Natural killer cell treated with Interleukin-12 subunit alpha and Interleukin-12 subunit beta and Interleukin-15 and Interleukin-18, amount 100 ng/mL, for 72 hours (primary cell): ENCODE data around the gene TBC1D1. TPM values are rescaled to one million over a fixed set of nuclear protein-coding genes. Genes with fewer than 3 reads are reported as not detected.
"Not testable (repeated sequence)": the region's sequence is repeated elsewhere in the genome, so short reads cannot be mapped to it uniquely, and the experiment has no call there.

Source experiments
- ATAC-seq, 2 donors: fragments of 150-1000 bp; cut with Tn5 transposase in 1 of 2; sonication (Bioruptor Pico), chemical (Tn5 transposase) in 1 of 2; 2 replicates each; pipeline ENCODE4 v1.10.0; 2021
- DNase-seq: peaks from one replicate; pipeline ENCODE4 v3.0.0; 2022; ENCODE audit warnings: low spot score
- H3K27ac Mint-ChIP-seq, 2 donors: 1 replicate in 1 of 2; 2 replicates in 1 of 2; pipeline ENCODE4 v1.8.0; 2022; ENCODE audit warnings: mixed read lengths in 2 of 2, mild to moderate bottlenecking in 1 of 2, moderate library complexity in 1 of 2
- H3K27me3 Mint-ChIP-seq, 2 donors: 1 replicate in 1 of 2; 2 replicates in 1 of 2; pipeline ENCODE4 v1.8.0; 2022; ENCODE audit warnings: mixed read lengths in 2 of 2
- H3K36me3 Mint-ChIP-seq: one replicate; pipeline ENCODE4 v1.8.0; 2022; ENCODE audit warnings: mixed read lengths
- H3K4me1 Mint-ChIP-seq, 2 donors: 1 replicate in 1 of 2; 2 replicates in 1 of 2; pipeline ENCODE4 v1.8.0; 2022; ENCODE audit warnings: low read depth in 2 of 2, mixed read lengths in 2 of 2, mild to moderate bottlenecking in 1 of 2
- H3K4me3 Mint-ChIP-seq: one replicate; pipeline ENCODE4 v1.8.0; 2022; ENCODE audit warnings: mixed read lengths
- H3K9me3 Mint-ChIP-seq: 2 replicates; pipeline ENCODE4 v1.8.0; 2022; ENCODE audit warnings: mixed read lengths
- total RNA-seq, 2 donors: library from RNA; stranded (reverse); gene quantifications; one replicate each; pipeline ENCODE4 v1.2.3, GENCODE V29; 2022

The TBC1D1 gene
- total RNA-seq, 2 donors from 2014 or later: 47.9 to 66.6 TPM

DNA sequence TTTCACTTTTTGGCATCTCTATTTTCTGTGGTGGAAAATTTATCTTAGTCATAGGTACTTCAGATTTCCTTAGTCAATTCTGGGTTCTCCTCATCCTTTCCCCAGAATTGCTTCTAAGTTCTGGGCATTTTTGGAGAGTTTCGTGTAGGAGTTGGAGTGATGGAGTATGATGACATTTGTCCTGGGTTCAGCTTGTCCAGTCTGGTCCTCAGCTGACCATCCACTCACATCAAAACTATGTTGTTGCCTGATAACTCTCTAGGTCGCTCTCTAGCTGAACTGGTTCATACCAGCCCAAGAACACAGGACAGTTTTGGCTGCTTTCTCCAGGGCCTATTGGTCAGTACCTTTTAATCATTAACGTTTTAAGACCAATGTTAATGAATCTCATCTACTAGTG, 82.6 kb downstream of the TBC1D1 start:
- Mint-ChIP-seq H3K4me3 (no peak overlapping the region), H3K4me1 (peaks cover 10 to 19% of the 10 kb centered on the region in 2 donors), H3K27me3 (no peaks in the 10 kb centered on the region), H3K27ac (no peak overlapping the region), H3K9me3 (no peaks in the 10 kb centered on the region), H3K36me3 (no peaks in the 10 kb centered on the region)
- no peak for DNase-seq
- ATAC-seq: no peak

GRCh38 chr4:37975321-37975822, 84.5 kb downstream of the TBC1D1 start:
- H3K4me3 Mint-ChIP-seq, H3K27me3 Mint-ChIP-seq, DNase-seq, ATAC-seq, H3K9me3 Mint-ChIP-seq, H3K27ac Mint-ChIP-seq, H3K36me3 Mint-ChIP-seq: not testable (repeated sequence)
- H3K4me1 Mint-ChIP-seq: peaks cover 9 to 24% of the 10 kb centered on the region in 2 donors

GRCh38 chr4:37976507-37976906, 85.6 kb downstream of the TBC1D1 start:
- no peaks in the 10 kb centered on the region for H3K27me3 Mint-ChIP-seq
- H3K27ac Mint-ChIP-seq: peak overlapping the region; percentile 19 to 41
- DNase-seq: no peak

GRCh38 chr4:37976991-37977470, 86.1 kb downstream of the TBC1D1 start:
- Mint-ChIP-seq H3K36me3 (no peaks in the 10 kb centered on the region), H3K27ac (peak overlapping the region; percentile 18 to 19), H3K27me3 (no peaks in the 10 kb centered on the region), H3K4me3 (peak overlapping the region; percentile 63), H3K9me3 (no peaks in the 10 kb centered on the region), H3K4me1 (peaks cover 11 to 27% of the 10 kb centered on the region in 2 donors)
- ATAC-seq (peak; percentile 93 to 95), DNase-seq (peak; percentile 85)

More at GRCh38 chr4:37976507-37976906, 85.6 kb downstream of the TBC1D1 start:
- peak overlapping the region; percentile 63 for H3K4me3 Mint-ChIP-seq
- H3K9me3 Mint-ChIP-seq: no peaks in the 10 kb centered on the region
- no peaks in the 10 kb centered on the region for H3K36me3 Mint-ChIP-seq
- peaks cover 8 to 22% of the 10 kb centered on the region in 2 donors for H3K4me1 Mint-ChIP-seq
- no peak for ATAC-seq

DNA sequence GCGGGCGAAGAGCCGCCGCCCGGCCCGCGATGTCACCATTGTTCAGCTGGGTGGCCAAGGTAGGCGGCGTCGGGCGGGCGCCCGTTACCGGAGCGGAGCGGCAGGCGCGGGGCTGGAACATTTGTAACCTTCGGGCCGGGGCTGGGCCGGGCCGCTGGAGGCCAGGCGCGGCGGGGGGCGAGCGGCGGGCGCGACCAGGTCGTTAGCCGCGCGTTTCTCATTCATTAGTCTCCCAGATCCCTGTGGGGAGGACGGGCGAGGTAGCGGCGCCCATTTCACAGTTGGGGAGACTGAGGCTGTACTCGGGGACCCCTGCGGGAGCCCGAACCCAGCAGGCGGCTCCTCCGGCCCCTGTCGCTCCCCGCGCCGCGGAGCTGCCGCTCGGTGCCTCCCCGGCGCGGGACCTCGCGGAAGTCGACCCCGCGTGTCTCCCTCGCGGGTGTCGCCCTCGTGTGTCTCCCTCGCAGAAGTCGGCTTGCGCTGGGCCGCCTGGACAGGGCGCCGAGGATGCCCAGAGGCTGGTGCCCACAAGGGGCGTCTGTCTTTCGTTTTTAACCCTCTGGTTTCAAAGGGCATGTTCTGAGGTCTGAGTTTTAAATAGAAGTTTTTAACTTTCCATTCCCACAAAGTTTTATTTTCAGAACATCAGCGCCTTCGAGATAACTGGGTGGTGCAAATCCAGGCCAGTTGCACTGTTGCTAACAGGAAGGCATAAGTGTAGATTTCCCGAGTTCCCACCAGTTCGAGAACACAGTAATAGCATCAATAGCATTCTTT, 86.8 kb downstream of the TBC1D1 start:
- H3K27ac Mint-ChIP-seq: peak overlapping the region; percentile 62 to 85
- H3K4me1 Mint-ChIP-seq: peaks cover 18 to 33% of the 10 kb centered on the region in 2 donors
- H3K27me3 Mint-ChIP-seq: no peaks in the 10 kb centered on the region
- ATAC-seq (peak; percentile 85 to 88), DNase-seq (peak; percentile 85)
- peak overlapping the region; percentile 88 for H3K4me3 Mint-ChIP-seq
- no peaks in the 10 kb centered on the region for H3K36me3 Mint-ChIP-seq
- H3K9me3 Mint-ChIP-seq: no peaks in the 10 kb centered on the region

DNA sequence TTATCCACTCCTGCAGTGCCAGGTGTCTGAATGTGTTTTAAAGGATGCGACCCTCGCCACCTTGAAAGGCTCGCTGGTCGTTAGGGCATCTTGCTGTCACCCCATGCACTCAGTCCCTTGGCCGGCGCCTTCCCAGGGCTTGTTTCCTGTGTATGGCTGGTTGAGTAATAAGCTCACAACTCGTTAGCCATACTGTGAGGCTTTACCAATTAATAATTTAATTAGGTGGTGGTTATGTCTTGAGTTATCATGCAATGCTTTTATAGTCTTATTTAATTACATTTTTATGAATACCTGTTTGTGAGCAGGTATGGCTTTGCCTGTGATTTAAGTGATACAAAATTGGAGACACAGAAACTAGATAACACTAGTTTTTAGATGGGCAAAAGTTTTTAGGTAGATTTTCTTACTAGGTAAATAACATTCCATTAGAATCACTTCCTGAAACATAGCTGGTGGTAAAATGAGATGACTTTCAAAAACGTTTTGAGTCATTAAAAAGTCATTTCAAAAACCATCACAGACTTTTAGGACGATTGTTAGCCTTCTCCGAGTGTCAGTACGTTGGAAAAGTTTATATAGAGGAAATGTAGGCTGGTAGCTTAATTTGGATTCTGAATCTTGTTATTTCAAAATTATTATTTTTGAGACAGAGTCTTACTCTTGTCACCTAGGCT, 87.5 kb downstream of the TBC1D1 start:
- DNase-seq (no peak), ATAC-seq (peak; percentile 51 to 58)
- H3K27ac Mint-ChIP-seq: peak overlapping the region; percentile 62 to 85
- no peaks in the 10 kb centered on the region for H3K36me3 Mint-ChIP-seq
- no peaks in the 10 kb centered on the region for H3K27me3 Mint-ChIP-seq
- no peaks in the 10 kb centered on the region for H3K9me3 Mint-ChIP-seq
- H3K4me1 Mint-ChIP-seq: peaks cover 19 to 35% of the 10 kb centered on the region in 2 donors
- peak overlapping the region; percentile 88 for H3K4me3 Mint-ChIP-seq

DNA sequence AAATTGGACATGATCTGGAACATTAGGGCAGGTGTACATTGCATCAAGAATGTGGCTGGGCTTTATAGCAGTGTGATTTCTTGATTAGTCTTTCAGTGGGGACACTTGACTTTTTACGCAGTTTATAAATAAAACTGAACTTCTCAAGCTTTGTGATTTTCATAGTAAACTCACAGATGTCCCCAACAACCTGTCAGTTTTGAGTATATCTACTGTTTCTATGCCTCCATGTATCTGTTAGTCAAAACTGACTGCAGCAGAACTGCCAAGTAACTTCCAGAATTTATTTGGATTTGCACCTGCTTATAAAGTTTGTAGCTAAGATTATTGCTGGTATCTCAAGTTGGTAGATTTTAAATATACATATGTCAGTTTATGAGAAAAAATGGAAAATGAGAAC, 89.4 kb downstream of the TBC1D1 start:
- no peaks in the 10 kb centered on the region for H3K9me3 Mint-ChIP-seq
- H3K4me3 Mint-ChIP-seq: no peak overlapping the region
- H3K4me1 Mint-ChIP-seq: peaks cover 19 to 35% of the 10 kb centered on the region in 2 donors
- H3K27ac Mint-ChIP-seq: no peak overlapping the region
- no peaks in the 10 kb centered on the region for H3K27me3 Mint-ChIP-seq
- ATAC-seq: no peak
- no peak for DNase-seq
- no peaks in the 10 kb centered on the region for H3K36me3 Mint-ChIP-seq

- DNase-seq: no peak
- no peaks in the 10 kb centered on the region for H3K27me3 Mint-ChIP-seq
- H3K36me3 Mint-ChIP-seq: no peaks in the 10 kb centered on the region
- no peak for ATAC-seq
- H3K9me3 Mint-ChIP-seq: no peaks in the 10 kb centered on the region
- H3K27ac Mint-ChIP-seq: peak overlapping the region in 1 of 2 donors; percentile 28
- peaks cover 22 to 37% of the 10 kb centered on the region in 2 donors for H3K4me1 Mint-ChIP-seq
- H3K4me3 Mint-ChIP-seq: no peak overlapping the region
Measured at GRCh38 chr4:37981425-37981824, 90.5 kb downstream of the TBC1D1 start.

DNA sequence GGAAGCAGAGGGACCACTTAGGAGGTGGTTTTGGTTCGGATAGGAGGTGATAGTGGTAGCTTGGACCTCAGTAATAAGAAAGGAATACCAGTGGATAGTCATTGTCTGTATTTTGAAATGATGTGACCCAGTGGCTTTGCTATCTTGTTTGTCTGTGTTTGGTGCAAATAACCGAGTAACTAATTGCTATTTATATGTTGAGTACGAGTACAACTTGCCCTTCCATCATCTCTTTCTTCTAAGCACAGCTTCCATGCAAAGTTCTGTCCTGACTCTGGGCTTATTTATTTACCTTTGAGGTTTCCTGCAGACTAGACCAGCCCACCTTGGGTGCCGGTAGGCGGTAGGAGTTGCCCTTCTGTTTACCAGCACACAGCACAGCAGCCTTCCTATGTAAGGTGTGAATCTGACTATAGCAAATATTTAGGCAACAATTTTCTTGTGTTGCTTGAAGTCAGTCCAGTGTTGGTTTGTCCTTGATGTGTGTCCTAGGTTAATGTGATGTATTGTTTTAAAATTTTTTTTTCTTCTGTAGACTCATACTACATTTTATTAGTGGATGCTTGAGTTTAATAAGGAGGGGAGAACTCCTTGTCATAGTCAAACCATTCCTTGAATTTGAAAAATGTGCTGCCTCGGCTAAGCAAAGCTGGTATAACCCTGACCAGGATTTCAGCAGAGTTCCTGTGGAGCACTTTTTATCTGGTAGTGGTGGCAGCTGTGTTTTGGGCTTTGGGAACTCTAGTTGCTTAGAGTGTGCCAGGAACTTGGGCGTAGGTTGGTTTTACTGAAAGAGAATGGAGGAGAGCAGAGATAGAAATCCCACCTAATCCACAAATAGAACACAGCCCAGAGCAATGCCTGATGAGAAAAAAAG, 91.2 kb downstream of the TBC1D1 start:
- Mint-ChIP-seq H3K9me3 (no peaks in the 10 kb centered on the region), H3K4me1 (peaks cover 22 to 37% of the 10 kb centered on the region in 2 donors), H3K36me3 (no peaks in the 10 kb centered on the region), H3K27me3 (no peaks in the 10 kb centered on the region), H3K27ac (no peak overlapping the region), H3K4me3 (no peak overlapping the region)
- DNase-seq (no peak), ATAC-seq (no peak)

GRCh38 chr4:37982736-37983135, 91.9 kb downstream of the TBC1D1 start:
- Mint-ChIP-seq H3K36me3 (no peaks in the 10 kb centered on the region), H3K4me3 (no peak overlapping the region), H3K4me1 (peaks cover 22 to 37% of the 10 kb centered on the region in 2 donors), H3K27me3 (no peaks in the 10 kb centered on the region), H3K27ac (no peak overlapping the region), H3K9me3 (no peaks in the 10 kb centered on the region)
- DNase-seq (no peak), ATAC-seq (no peak)

- ATAC-seq (no peak), DNase-seq (no peak)
- Mint-ChIP-seq H3K27ac (no peak overlapping the region), H3K9me3 (no peaks in the 10 kb centered on the region), H3K4me1 (peaks cover 19 to 28% of the 10 kb centered on the region in 2 donors), H3K4me3 (no peak overlapping the region), H3K36me3 (no peaks in the 10 kb centered on the region), H3K27me3 (no peaks in the 10 kb centered on the region)
Measured at GRCh38 chr4:37983951-37984350, 93.1 kb downstream of the TBC1D1 start.

DNA sequence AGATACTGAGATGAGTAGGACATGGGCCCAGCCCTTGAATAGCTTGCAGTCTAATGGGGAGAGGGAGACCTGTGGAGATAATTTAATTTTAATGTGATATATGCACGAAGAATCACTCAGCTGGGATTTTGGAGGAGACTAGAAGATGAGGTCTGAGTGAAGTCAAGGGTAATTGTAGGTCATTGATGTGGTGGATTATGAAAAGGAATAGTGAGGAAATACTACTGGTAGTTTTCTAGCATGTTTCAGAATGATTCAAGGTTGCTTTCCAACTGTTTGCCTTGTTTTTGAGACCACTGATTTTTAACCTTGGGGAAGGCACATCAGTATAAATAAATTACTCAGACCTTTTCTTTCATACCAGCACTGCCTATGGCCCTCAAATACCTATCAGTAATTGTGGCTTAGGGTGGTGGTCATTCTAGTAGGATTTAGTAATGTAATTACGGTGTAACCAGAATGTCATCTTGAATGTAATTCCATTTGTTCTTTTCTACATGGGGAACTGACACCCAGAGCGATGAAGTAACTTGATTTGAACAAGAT, 94.9 kb downstream of the TBC1D1 start:
- no peaks in the 10 kb centered on the region for H3K27me3 Mint-ChIP-seq
- no peaks in the 10 kb centered on the region for H3K9me3 Mint-ChIP-seq
- H3K27ac Mint-ChIP-seq: no peak overlapping the region
- H3K4me1 Mint-ChIP-seq: peaks cover 23 to 24% of the 10 kb centered on the region in 2 donors
- H3K36me3 Mint-ChIP-seq: no peaks in the 10 kb centered on the region
- ATAC-seq (no peak), DNase-seq (no peak)
- no peak overlapping the region for H3K4me3 Mint-ChIP-seq

DNA sequence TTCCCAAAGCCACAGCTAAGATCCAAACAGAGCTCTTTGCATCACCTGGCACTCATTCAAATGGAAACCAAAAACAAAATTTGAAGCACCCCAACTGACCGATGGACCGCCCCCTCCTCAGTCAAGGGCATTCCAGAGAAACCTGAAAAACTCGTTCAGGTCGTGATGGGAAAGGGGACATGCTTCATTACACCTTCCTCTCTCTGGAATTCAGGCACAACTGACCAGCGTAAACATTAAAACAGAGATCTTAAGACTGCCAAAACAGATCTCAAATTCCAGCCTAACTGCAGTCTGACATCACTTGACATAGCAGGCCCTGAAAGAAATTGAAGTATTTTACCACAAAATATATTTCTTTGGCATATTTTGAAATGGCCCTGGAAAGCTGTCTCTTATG, 97.8 kb downstream of the TBC1D1 start:
- no peak overlapping the region for H3K27ac Mint-ChIP-seq
- no peaks in the 10 kb centered on the region for H3K36me3 Mint-ChIP-seq
- DNase-seq (no peak), ATAC-seq (no peak)
- H3K4me3 Mint-ChIP-seq: no peak overlapping the region
- no peaks in the 10 kb centered on the region for H3K27me3 Mint-ChIP-seq
- H3K4me1 Mint-ChIP-seq: peaks cover 6 to 15% of the 10 kb centered on the region in 2 donors
- no peaks in the 10 kb centered on the region for H3K9me3 Mint-ChIP-seq
